HG03378 (cell line): ENCODE data around the gene MBTD1.
"Not testable (repeated sequence)": the region's sequence is repeated elsewhere in the genome, so short reads cannot be mapped to it uniquely, and the experiment has no call there.

Experiments
- ATAC-seq: cut with Tn5 transposase; IDR thresholded peaks from one replicate; pipeline ENCODE4 v1.9.1; 2021; ENCODE audit warnings: mild to moderate bottlenecking, moderate library complexity; ENCODE audit not compliant: unreplicated experiment

The MBTD1 gene

GRCh38 chr17:51191895-51192294, 68.0 kb downstream of the MBTD1 start:
- ATAC-seq = no peak

- ATAC-seq = no peak
These were observed 70.2 kb downstream of the MBTD1 start for GRCh38 chr17:51189628-51190027.

- ATAC-seq = no peak
These were observed 70.7 kb downstream of the MBTD1 start for GRCh38 chr17:51189162-51189561.

- ATAC-seq = no peak
These were observed 71.5 kb downstream of the MBTD1 start for GRCh38 chr17:51188271-51188833.

GRCh38 chr17:51185763-51186332, 74.0 kb downstream of the MBTD1 start:
- ATAC-seq = no peak

- no peak for ATAC-seq
These were observed 75.7 kb downstream of the MBTD1 start for GRCh38 chr17:51184124-51184523.

GRCh38 chr17:51180486-51180885, 79.4 kb downstream of the MBTD1 start:
- no peak for ATAC-seq

GRCh38 chr17:51172030-51172429, 87.8 kb downstream of the MBTD1 start:
- not testable (repeated sequence) for ATAC-seq

- ATAC-seq = no peak
These were observed 89.1 kb downstream of the MBTD1 start for GRCh38 chr17:51170736-51171135.

GRCh38 chr17:51169340-51169739, 90.5 kb downstream of the MBTD1 start:
- no peak for ATAC-seq

GRCh38 chr17:51166987-51167931, 92.6 kb downstream of the MBTD1 start:
- ATAC-seq = peak; percentile 40

GRCh38 chr17:51166198-51166986, 93.5 kb downstream of the MBTD1 start, which contains the start of gene NME2:
NME2 (plus strand) TSS chr17:51166411; CDS start chr17:51166831, 420 bp downstream.
- peak; percentile 58 for ATAC-seq

GRCh38 chr17:51165680-51166197, 94.1 kb downstream of the MBTD1 start:
- no peak for ATAC-seq

- no peak for ATAC-seq
These were observed 94.8 kb downstream of the MBTD1 start for GRCh38 chr17:51164911-51165679.

- no peak for ATAC-seq
These were observed 98.3 kb downstream of the MBTD1 start for GRCh38 chr17:51161541-51161940.

- ATAC-seq = no peak
These were observed 100.2 kb downstream of the MBTD1 start for GRCh38 chr17:51159604-51160003.

GRCh38 chr17:51155416-51155815, 104.4 kb downstream of the MBTD1 start:
- ATAC-seq = no peak

- no peak for ATAC-seq
These were observed 105.7 kb downstream of the MBTD1 start for GRCh38 chr17:51154176-51154575.

GRCh38 chr17:51153210-51154072, 106.4 kb downstream of the MBTD1 start, which contains the start of gene NME1:
NME1 (plus strand) TSS chr17:51153559; CDS start chr17:51155655, 2,096 bp downstream.
- ATAC-seq = peak; percentile 96
